Activated CD4-positive, alpha-beta T cell treated with anti-CD3 and anti-CD28 coated beads, Interleukin-2, amount 50 U/mL, for 24 hours (primary cell): ENCODE results near the gene GUCY1A2.
"Not testable (repeated sequence)": the region's sequence is repeated elsewhere in the genome, so short reads cannot be mapped to it uniquely, and the experiment has no call there.

Experiments
- DNase-seq, 2 donors: peaks; one replicate each; pipeline ENCODE4 v3.0.0-alpha.2; 2020; ENCODE audit warnings: low read depth in 1 of 2, low spot score in 1 of 2

Gene GUCY1A2

GRCh38 chr11:107018219-107018901, at the start of gene GUCY1A2:
Gene GUCY1A2 (minus strand): TSS chr11:107018476. CDS start chr11:107018055, 421 bp downstream.
- DNase-seq: no peak

- no peak for DNase-seq
Measured at GRCh38 chr11:107054391-107054790, 36.1 kb upstream of the GUCY1A2 start.

GRCh38 chr11:107051332-107051731, 33.1 kb upstream of the GUCY1A2 start:
- not testable (repeated sequence) for DNase-seq

- DNase-seq: not testable (repeated sequence)
Measured at GRCh38 chr11:107050899-107051298, 32.6 kb upstream of the GUCY1A2 start.

- DNase-seq: no peak
Measured at GRCh38 chr11:107050121-107050520, 31.8 kb upstream of the GUCY1A2 start.

GRCh38 chr11:107044503-107044902, 26.2 kb upstream of the GUCY1A2 start:
- DNase-seq: no peak

- DNase-seq: no peak
Measured at GRCh38 chr11:107043242-107044006, 25.1 kb upstream of the GUCY1A2 start.

- DNase-seq: no peak
Measured at GRCh38 chr11:107042748-107043147, 24.5 kb upstream of the GUCY1A2 start.

- no peak for DNase-seq
Measured at GRCh38 chr11:107041088-107041444, 22.8 kb upstream of the GUCY1A2 start.

- DNase-seq: no peak
Measured at GRCh38 chr11:107040433-107041087, 22.3 kb upstream of the GUCY1A2 start.

- DNase-seq: no peak
Measured at GRCh38 chr11:107025673-107026072, 7.4 kb upstream of the GUCY1A2 start.

GRCh38 chr11:107020594-107020993, 2.3 kb upstream of the GUCY1A2 start:
- DNase-seq: no peak

GRCh38 chr11:107018902-107019493, 722 bp upstream of the GUCY1A2 start:
- DNase-seq: no peak

- no peak for DNase-seq
Measured at GRCh38 chr11:107017433-107018218, 650 bp downstream of the GUCY1A2 start.

- no peak for DNase-seq
Measured at GRCh38 chr11:107017104-107017432, 1.2 kb downstream of the GUCY1A2 start.

GRCh38 chr11:107014871-107015270, 3.4 kb downstream of the GUCY1A2 start:
- DNase-seq: no peak

- no peak for DNase-seq
Measured at GRCh38 chr11:107011977-107012376, 6.3 kb downstream of the GUCY1A2 start.

GRCh38 chr11:107009190-107009589, 9.1 kb downstream of the GUCY1A2 start:
- DNase-seq: no peak

GRCh38 chr11:107006076-107006833, 12.0 kb downstream of the GUCY1A2 start:
- no peak for DNase-seq

GRCh38 chr11:106999196-106999595, 19.1 kb downstream of the GUCY1A2 start:
- no peak for DNase-seq

GRCh38 chr11:106998916-106999188, 19.4 kb downstream of the GUCY1A2 start:
- DNase-seq: no peak
